H9 (cell line): ENCODE measurements around the gene PPP2R3A. TPM values are rescaled to one million over a fixed set of nuclear protein-coding genes. Genes with fewer than 3 reads are reported as not detected.

Experiments
- DNase-seq: peaks from one replicate; pipeline ENCODE4 v3.0.0-alpha.2; 2017
- H2AFZ ChIP-seq: one replicate; pipeline ENCODE4 v1.6.1; 2013; ENCODE audit warnings: mild to moderate bottlenecking, low read length, control low read depth, moderate library complexity
- H2AK5ac ChIP-seq: 2 replicates; pipeline ENCODE4 v1.6.1; 2013; ENCODE audit warnings: low read length, control low read depth, mixed read lengths; ENCODE audit not compliant: insufficient read length
- H2BK120ac ChIP-seq: one replicate; pipeline ENCODE4 v1.6.1; 2013; ENCODE audit warnings: low read depth, mild to moderate bottlenecking, low read length, control low read depth, inconsistent platforms; ENCODE audit not compliant: poor library complexity, severe bottlenecking
- H2BK12ac ChIP-seq: 2 replicates; pipeline ENCODE4 v1.6.1; 2013; ENCODE audit warnings: low read length, control low read depth, mixed read lengths, low read depth; ENCODE audit not compliant: insufficient read length
- H2BK15ac ChIP-seq: 2 replicates; pipeline ENCODE4 v1.6.1; 2013; ENCODE audit warnings: low read depth, low read length, control low read depth
- H2BK20ac ChIP-seq: one replicate; pipeline ENCODE4 v1.6.1; 2013; ENCODE audit warnings: low read depth, mild to moderate bottlenecking, low read length, control low read depth, inconsistent platforms; ENCODE audit not compliant: poor library complexity, severe bottlenecking
- H2BK5ac ChIP-seq: 2 replicates; pipeline ENCODE4 v1.6.1; 2013; ENCODE audit warnings: low read length, control low read depth, mixed read lengths; ENCODE audit not compliant: insufficient read length
- H3K14ac ChIP-seq: 2 replicates; pipeline ENCODE4 v1.6.1; 2013; ENCODE audit warnings: low read length, control low read depth; ENCODE audit not compliant: insufficient read depth
- H3K18ac ChIP-seq: 2 replicates; pipeline ENCODE4 v1.6.1; 2013; ENCODE audit warnings: low read depth, mild to moderate bottlenecking, mixed read lengths, low read length, control low read depth; ENCODE audit not compliant: insufficient read length
- H3K23ac ChIP-seq: 2 replicates; pipeline ENCODE4 v1.6.1; 2013; ENCODE audit warnings: low read length, control low read depth, mixed read lengths, low read depth; ENCODE audit not compliant: insufficient read length
- H3K23me2 ChIP-seq: 2 replicates; pipeline ENCODE4 v1.6.1; 2013; ENCODE audit warnings: low read depth, mild to moderate bottlenecking, mixed read lengths, low read length, control low read depth; ENCODE audit not compliant: insufficient read length, poor library complexity, severe bottlenecking
- H3K27ac ChIP-seq: 2 replicates; pipeline ENCODE4 v1.5.1; 2013; ENCODE audit warnings: low read length, control low read depth, mixed read lengths, low read depth; ENCODE audit not compliant: insufficient read length
- H3K27me3 ChIP-seq: 2 replicates; pipeline ENCODE4 v1.6.1; 2013; ENCODE audit warnings: low read length, control low read depth, inconsistent platforms; ENCODE audit not compliant: insufficient read depth
- H3K4ac ChIP-seq: 2 replicates; pipeline ENCODE4 v1.6.1; 2013; ENCODE audit warnings: low read depth, mild to moderate bottlenecking, control low read depth, inconsistent platforms, low read length, moderate library complexity
- H3K4me1 ChIP-seq: 2 replicates; pipeline ENCODE4 v1.6.1; 2013; ENCODE audit warnings: low read length, control low read depth, inconsistent platforms; ENCODE audit not compliant: insufficient read depth
- H3K4me2 ChIP-seq: 2 replicates; pipeline ENCODE4 v1.6.1; 2013; ENCODE audit warnings: low read length, control low read depth, mixed read lengths; ENCODE audit not compliant: insufficient read length, insufficient read depth
- H3K56ac ChIP-seq: 2 replicates; pipeline ENCODE4 v1.6.1; 2013; ENCODE audit warnings: low read depth, mild to moderate bottlenecking, mixed read lengths, low read length, control low read depth; ENCODE audit not compliant: insufficient read length
- H3K79me1 ChIP-seq: 2 replicates; pipeline ENCODE4 v1.6.1; 2013; ENCODE audit warnings: low read depth, mild to moderate bottlenecking, moderate library complexity, low read length, control low read depth, inconsistent platforms; ENCODE audit not compliant: insufficient read depth, poor library complexity, severe bottlenecking
- H3K79me2 ChIP-seq: 2 replicates; pipeline ENCODE4 v1.6.1; 2013; ENCODE audit warnings: low read length, control low read depth, inconsistent platforms; ENCODE audit not compliant: insufficient read depth
- H3K9ac ChIP-seq: 2 replicates; pipeline ENCODE4 v1.6.1; 2013; ENCODE audit warnings: low read length, control low read depth, mixed read lengths; ENCODE audit not compliant: insufficient read length; ENCODE audit errors: extremely low read depth
- H3K9me3 ChIP-seq: one replicate; pipeline ENCODE4 v1.6.1; 2013; ENCODE audit warnings: low read depth, low read length, inconsistent platforms; ENCODE audit not compliant: control insufficient read depth
- H3T11ph ChIP-seq: one replicate; pipeline ENCODE4 v1.6.1; 2013; ENCODE audit warnings: mild to moderate bottlenecking, low read length, control low read depth, inconsistent platforms
- H4K20me1 ChIP-seq: one replicate; pipeline ENCODE4 v1.6.1; 2013; ENCODE audit not compliant: control insufficient read depth, insufficient read length, insufficient read depth
- H4K5ac ChIP-seq: 2 replicates; pipeline ENCODE4 v1.6.1; 2013; ENCODE audit warnings: low read depth, mild to moderate bottlenecking, mixed read lengths, low read length, control low read depth; ENCODE audit not compliant: insufficient read length
- H4K8ac ChIP-seq: replicated peaks from 2 replicates; pipeline ENCODE4 v1.6.1; 2013; ENCODE audit warnings: low read length, control low read depth, mixed read lengths, low read depth; ENCODE audit not compliant: insufficient read length
- H4K91ac ChIP-seq: 2 replicates; pipeline ENCODE4 v1.6.1; 2013; ENCODE audit warnings: low read depth, mild to moderate bottlenecking, moderate library complexity, mixed read lengths, low read length, control low read depth; ENCODE audit not compliant: insufficient read length
- H3K27ac Mint-ChIP-seq, 3 experiments: 2 replicates in 2 of 3; 3 replicates in 1 of 3; pipeline ENCODE4 v1.8.0; 2020 to 2021; ENCODE audit warnings: mixed read lengths in 3 of 3, mild to moderate bottlenecking in 1 of 3, moderate library complexity in 1 of 3
- H3K27me3 Mint-ChIP-seq: 2 replicates; pipeline ENCODE4 v1.8.0; 2021; ENCODE audit warnings: low read depth, mild to moderate bottlenecking, moderate library complexity, mixed read lengths
- H3K36me3 Mint-ChIP-seq, 3 experiments: 2 replicates in 2 of 3; 3 replicates in 1 of 3; pipeline ENCODE4 v1.8.0; 2020 to 2021; ENCODE audit warnings: low read depth in 3 of 3, mixed read lengths in 3 of 3; ENCODE audit not compliant: insufficient read depth in 1 of 3
- H3K4me1 Mint-ChIP-seq, 2 experiments: 2 replicates each; pipeline ENCODE4 v1.8.0; 2020; ENCODE audit warnings: mixed read lengths in 2 of 2
- H3K4me3 Mint-ChIP-seq, 2 experiments: 2 replicates in 1 of 2; 3 replicates in 1 of 2; pipeline ENCODE4 v1.8.0; 2020 to 2021; ENCODE audit warnings: mild to moderate bottlenecking in 2 of 2, mixed read lengths in 2 of 2, moderate library complexity in 1 of 2
- H3K9me3 Mint-ChIP-seq, 2 experiments: 2 replicates in 1 of 2; 3 replicates in 1 of 2; pipeline ENCODE4 v1.8.0; 2020; ENCODE audit warnings: mild to moderate bottlenecking in 2 of 2, mixed read lengths in 2 of 2, moderate library complexity in 1 of 2
- CTCF ChIP-seq: fragments of 200-600 bp; sonication (generic); conservative IDR thresholded peaks from 3 replicates; pipeline ENCODE4 v1.8.0; 2021; ENCODE audit warnings: antibody characterized with exemption, mild to moderate bottlenecking
- WGBS: extraction: QIAGEN DNeasy Blood & Tissue Kit; methylation state at CpG from one replicate; pipeline ENCODE4 v1.1.7; 2013; ENCODE audit warnings: missing lambda C conversion rate, low lambda C conversion rate, mixed read lengths; ENCODE audit not compliant: insufficient read length; ENCODE audit errors: extremely low coverage; 5-methylcytosine and 5-hydroxymethylcytosine counted together
- total RNA-seq: library from RNA; stranded (reverse); gene quantifications from 2 replicates; pipeline ENCODE4 v1.2.1, GENCODE V29; 2021

PPP2R3A gene
- total RNA-seq, 1 experiment from 2014 or later, result 12.4 TPM

DNA sequence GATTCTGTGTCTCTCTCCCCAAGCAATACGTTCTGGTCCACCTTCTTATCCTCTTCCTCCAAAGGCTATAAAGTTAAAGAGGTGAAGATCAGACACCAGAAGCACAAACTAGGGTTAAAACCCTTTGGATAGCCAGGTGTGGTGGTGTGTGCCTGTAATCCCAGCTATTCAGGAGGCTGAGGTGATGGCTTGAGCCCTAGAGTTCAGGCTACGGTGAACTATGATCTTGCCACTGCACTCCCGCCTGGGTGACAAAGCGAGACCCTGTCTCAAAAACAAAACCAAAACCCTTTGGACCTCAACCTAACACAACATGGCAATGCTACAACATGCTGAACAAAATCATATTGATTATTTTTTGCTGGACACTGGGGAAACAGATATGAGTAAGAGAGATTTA lies 187.4 kb downstream of the PPP2R3A start:
- H3K18ac ChIP-seq, result no peak overlapping the region
- no peak overlapping the region for H3K4me2 ChIP-seq
- H2AK5ac ChIP-seq, result no peak overlapping the region
- H4K8ac ChIP-seq, result no peak overlapping the region
- no peak for TF ChIP-seq CTCF
- H3K56ac ChIP-seq, result no peak overlapping the region
- H3K14ac ChIP-seq, result no peak overlapping the region; the same call in 1 of the 2 replicates
- WGBS, result no CpG with 5 or more reads among the region's 4 CpGs
- no peak overlapping the region for H2BK12ac ChIP-seq
- no peak overlapping the region for H3K27ac ChIP-seq
- Mint-ChIP-seq H3K27ac (no peak overlapping the region), H3K36me3 (peaks cover 12 to 19% (median 16%) of the 10 kb centered on the region in 3 experiments; a peak in 6 of 7 replicates), H3K4me1 (peaks cover 2 to 6% of the 10 kb centered on the region in 2 experiments; a peak in 1 of 4 replicates), H3K9me3 (no peaks in the 10 kb centered on the region; a peak in 1 of 5 replicates), H3K27me3 (no peaks in the 10 kb centered on the region), H3K4me3 (no peak overlapping the region)
- H3K9ac ChIP-seq, result no peak overlapping the region
- H3K79me2 ChIP-seq, result peaks cover 7% of the 10 kb centered on the region; the same call in 1 of the 2 replicates
- H3K27me3 ChIP-seq, result no peaks in the 10 kb centered on the region
- no peaks in the 10 kb centered on the region for H3K4me1 ChIP-seq
- H3K4ac ChIP-seq, result no peak overlapping the region
- H4K5ac ChIP-seq, result no peak overlapping the region
- no peak overlapping the region for H2BK15ac ChIP-seq
- H3K9me3 ChIP-seq, result no peaks in the 10 kb centered on the region
- H4K20me1 ChIP-seq, result no peaks in the 10 kb centered on the region
- no peak overlapping the region for H2AFZ ChIP-seq
- H3K79me1 ChIP-seq, result peaks cover 11% of the 10 kb centered on the region
- H2BK120ac ChIP-seq, result no peak overlapping the region
- no peak overlapping the region for H2BK20ac ChIP-seq
- no peak overlapping the region for H3T11ph ChIP-seq
- no peak overlapping the region for H3K23ac ChIP-seq
- DNase-seq, result no peak
- no peak overlapping the region for H4K91ac ChIP-seq
- no peak overlapping the region for H2BK5ac ChIP-seq
- no peaks in the 10 kb centered on the region for H3K23me2 ChIP-seq
